PC-3 (cell line): ENCODE results near the gene ACTR1B. TPM values are rescaled to one million over a fixed set of nuclear protein-coding genes. Genes with fewer than 3 reads are reported as not detected.

Experiments
- ATAC-seq: fragments of 200-7000 bp; cut with Tn5 transposase; 2 replicates; pipeline ENCODE4 v1.9.1; 2020; ENCODE audit warnings: mild to moderate bottlenecking, moderate library complexity
- BruUV-seq: library from RNA; stranded (reverse); fragments of 400-500 nt; replicated peaks from 2 replicates; lab custom pipeline; 2021; lab: Mats Ljungman, UMichigan
- CTCF ChIA-PET: fragments of 300-600 bp; sonication (Branson Sonifier 250); formaldehyde crosslinking; loops from one replicate; lab custom pipeline; 2022; ENCODE audit warnings: antibody characterized with exemption; lab: Charles Lee
- POLR2A ChIA-PET: fragments of 300-600 bp; sonication (Branson Sonifier 250); formaldehyde crosslinking; loops from one replicate; lab custom pipeline; 2022; ENCODE audit warnings: antibody characterized with exemption; ENCODE audit not compliant: unreplicated experiment; lab: Charles Lee
- DNase-seq: peaks from one replicate; pipeline ENCODE4 v3.0.0-alpha.2; 2015
- H2AFZ ChIP-seq: fragments of 300-600 bp; sonication (generic); 2 replicates; pipeline ENCODE4 v1.6.0; 2016; ENCODE audit warnings: antibody characterized with exemption, low read length
- H3F3A ChIP-seq: fragments of 300-600 bp; sonication (generic); one replicate; pipeline ENCODE4 v1.6.0; 2017; ENCODE audit warnings: antibody characterized with exemption, low read length, control low read depth, mild to moderate bottlenecking; ENCODE audit not compliant: unreplicated experiment
- H3K27ac ChIP-seq: fragments of 300-600 bp; sonication (generic); 2 replicates; pipeline ENCODE4 v1.5.1; 2016; ENCODE audit warnings: mild to moderate bottlenecking, low read length
- H3K27me3 ChIP-seq: fragments of 300-600 bp; sonication (generic); 2 replicates; pipeline ENCODE4 v1.6.1; 2016; ENCODE audit warnings: low read length, mixed read lengths
- H3K36me3 ChIP-seq: fragments of 300-600 bp; sonication (generic); 2 replicates; pipeline ENCODE4 v1.6.1; 2016; ENCODE audit warnings: low read depth, mixed run types, low read length, mixed read lengths
- H3K4me1 ChIP-seq: fragments of 300-600 bp; sonication (generic); 2 replicates; pipeline ENCODE4 v1.5.1; 2016; ENCODE audit warnings: low read length; ENCODE audit not compliant: insufficient read depth
- H3K4me2 ChIP-seq: fragments of 300-600 bp; sonication (generic); 2 replicates; pipeline ENCODE4 v1.6.0; 2016; ENCODE audit warnings: low read length
- H3K4me3 ChIP-seq: fragments of 300-600 bp; sonication (generic); 2 replicates; pipeline ENCODE4 v1.5.1; 2016; ENCODE audit warnings: mild to moderate bottlenecking, low read length, mixed read lengths
- H3K79me2 ChIP-seq: fragments of 300-600 bp; sonication (generic); 2 replicates; pipeline ENCODE4 v1.6.1; 2017; ENCODE audit warnings: low read length, mixed read lengths
- H3K9ac ChIP-seq: fragments of 300-600 bp; sonication (generic); 2 replicates; pipeline ENCODE4 v1.6.0; 2016; ENCODE audit warnings: mild to moderate bottlenecking, low read length
- H3K9me2 ChIP-seq: fragments of 300-600 bp; sonication (generic); replicated peaks from 2 replicates; pipeline ENCODE4 v1.6.1; 2016; ENCODE audit warnings: mixed run types, low read length, mixed read lengths
- H3K9me3 ChIP-seq: fragments of 300-600 bp; sonication (generic); 2 replicates; pipeline ENCODE4 v1.6.1; 2016; ENCODE audit warnings: low read length, mixed read lengths
- H4K20me1 ChIP-seq: fragments of 300-600 bp; sonication (generic); 2 replicates; pipeline ENCODE4 v1.6.1; 2016; ENCODE audit warnings: low read length, mixed read lengths
- CTCF ChIP-seq: fragments of 300-600 bp; sonication (generic); conservative IDR thresholded peaks from 2 replicates; pipeline ENCODE4 v1.5.1; 2017; ENCODE audit warnings: antibody characterized with exemption, low read depth, mild to moderate bottlenecking, low read length
- EZH2 ChIP-seq: fragments of 300-600 bp; sonication (generic); IDR thresholded peaks from one replicate; pipeline ENCODE4 v1.6.1; 2017; ENCODE audit warnings: antibody characterized with exemption, mild to moderate bottlenecking, low read length; ENCODE audit not compliant: unreplicated experiment
- EZH2phosphoT487 ChIP-seq: fragments of 300-600 bp; sonication (generic); IDR thresholded peaks from 2 replicates; pipeline ENCODE4 v1.6.1; 2018; ENCODE audit warnings: mild to moderate bottlenecking, antibody characterized with exemption, low read length, borderline replicate concordance
- intact Hi-C: fragments of 100-400 bp; cut with micrococcal nuclease; formaldehyde crosslinking; loops from 2 replicates; pipeline ENCODE4 v1.9.0; 2023
- total RNA-seq: library from RNA; depleted of rRNA; stranded (reverse); fragments of >200 nt; gene quantifications from 2 replicates; pipeline ENCODE4 v1.2.3, GENCODE V29; 2014

ACTR1B gene
- total RNA-seq, 1 experiment from 2014 or later, result 27.0 TPM

GRCh38 chr2:97653874-97654273 lies 10.0 kb downstream of the ACTR1B start:
- DNase-seq (no peak), ATAC-seq (no peak)
- no peaks in the 10 kb centered on the region for H3K79me2 ChIP-seq
- H2AFZ ChIP-seq, result no peak overlapping the region
- peaks cover 35% of the 10 kb centered on the region for H3K36me3 ChIP-seq
- H3K9me3 ChIP-seq, result 0 out of 2 replicates have a peak, but pooled peaks cover 5% of the 10 kb centered on the region
- no peak for TF ChIP-seq EZH2phosphoT487
- TF ChIP-seq EZH2, result no peak
- TF ChIP-seq CTCF, result no peak
- H3K9me2 ChIP-seq, result no peaks in the 10 kb centered on the region
- BruUV-seq, result TSS peak; percentile 6
- ChIA-PET CTCF (no interaction called here), POLR2A (no interaction called here)
- no peak overlapping the region for H3K9ac ChIP-seq
- H3K4me1 ChIP-seq, result no peaks in the 10 kb centered on the region
- intact Hi-C loops, result no loop called here
- H3K27ac ChIP-seq, result no peak overlapping the region
- H3K27me3 ChIP-seq, result no peaks in the 10 kb centered on the region
- H4K20me1 ChIP-seq, result no peaks in the 10 kb centered on the region
- H3K4me2 ChIP-seq, result no peak overlapping the region
- no peaks in the 10 kb centered on the region for H3F3A ChIP-seq
- H3K4me3 ChIP-seq, result no peak overlapping the region

- Histone ChIP-seq H3K27ac (no peak overlapping the region), H3K4me2 (no peak overlapping the region), H3K36me3 (peaks cover 39% of the 10 kb centered on the region), H3K9ac (no peak overlapping the region), H3K4me3 (no peak overlapping the region), H3K4me1 (no peaks in the 10 kb centered on the region), H3K27me3 (no peaks in the 10 kb centered on the region), H3F3A (no peaks in the 10 kb centered on the region), H4K20me1 (no peaks in the 10 kb centered on the region), H2AFZ (no peak overlapping the region), H3K9me2 (no peaks in the 10 kb centered on the region), H3K79me2 (no peaks in the 10 kb centered on the region), H3K9me3 (0 out of 2 replicates have a peak, but pooled peaks cover 5% of the 10 kb centered on the region)
- ATAC-seq (peak; percentile 40; the same call in 1 of the 2 replicates), DNase-seq (peak; percentile 21)
- ChIA-PET POLR2A (no interaction called here), CTCF (no interaction called here)
- no TSS peak for BruUV-seq
- intact Hi-C loops, result no loop called here
- no peak for TF ChIP-seq EZH2phosphoT487
- TF ChIP-seq EZH2, result no peak
- no peak for TF ChIP-seq CTCF
Measured at GRCh38 chr2:97653473-97653872, 10.4 kb downstream of the ACTR1B start.

GRCh38 chr2:97651114-97651513 lies 12.7 kb downstream of the ACTR1B start:
- no peak overlapping the region for H3K4me2 ChIP-seq
- H3K4me3 ChIP-seq, result no peak overlapping the region
- intact Hi-C loops, result no loop called here
- peaks cover 21% of the 10 kb centered on the region for H3K79me2 ChIP-seq
- BruUV-seq, result no TSS peak
- ATAC-seq (no peak), DNase-seq (no peak)
- H3K9me2 ChIP-seq, result no peaks in the 10 kb centered on the region
- no peaks in the 10 kb centered on the region for H3F3A ChIP-seq
- ChIA-PET CTCF (no interaction called here), POLR2A (no interaction called here)
- H3K27me3 ChIP-seq, result no peaks in the 10 kb centered on the region
- 0 out of 2 replicates have a peak, but pooled peaks cover 5% of the 10 kb centered on the region for H3K9me3 ChIP-seq
- TF ChIP-seq CTCF (no peak), EZH2 (no peak), EZH2phosphoT487 (no peak)
- H2AFZ ChIP-seq, result no peak overlapping the region
- peaks cover 5% of the 10 kb centered on the region; the same call in 1 of the 2 replicates for H3K4me1 ChIP-seq
- no peak overlapping the region for H3K27ac ChIP-seq
- no peaks in the 10 kb centered on the region for H4K20me1 ChIP-seq
- H3K9ac ChIP-seq, result no peak overlapping the region
- peaks cover 40% of the 10 kb centered on the region for H3K36me3 ChIP-seq
